Activated T-helper 2 cell treated with anti-CD3 and anti-CD28 coated beads, Interferon-gamma antibody, Interleukin-2, Interleukin-4, amounts not matched to agents 10 μg/mL and 5 μg/mL and 100 μg/mL, durations not matched to agents 14 hours and 24 hours and 36 hours (primary cell): ENCODE data around the gene KMT2C. TPM values are rescaled to one million over a fixed set of nuclear protein-coding genes. Genes with fewer than 3 reads are reported as not detected.
"Not testable (repeated sequence)": the region's sequence is repeated elsewhere in the genome, so short reads cannot be mapped to it uniquely, and the experiment has no call there.

ENCODE experiments used
- DNase-seq: peaks from one replicate; pipeline ENCODE4 v3.0.0; 2021; ENCODE audit warnings: low spot score
- H3K27ac Mint-ChIP-seq: one replicate; pipeline ENCODE4 v1.8.0; 2021; ENCODE audit warnings: mixed read lengths
- H3K27me3 Mint-ChIP-seq: one replicate; pipeline ENCODE4 v1.8.0; 2021; ENCODE audit warnings: low read depth, mixed read lengths
- H3K36me3 Mint-ChIP-seq: one replicate; pipeline ENCODE4 v1.8.0; 2021; ENCODE audit warnings: low read depth, mixed read lengths
- H3K4me1 Mint-ChIP-seq: one replicate; pipeline ENCODE4 v1.8.0; 2021; ENCODE audit warnings: low read depth, mixed read lengths
- H3K4me3 Mint-ChIP-seq: one replicate; pipeline ENCODE4 v1.8.0; 2021; ENCODE audit warnings: low read depth, mild to moderate bottlenecking, moderate library complexity, mixed read lengths
- H3K9me3 Mint-ChIP-seq: one replicate; pipeline ENCODE4 v1.8.0; 2021; ENCODE audit warnings: mixed read lengths
- intact Hi-C: fragments of 100-400 bp; cut with micrococcal nuclease; formaldehyde crosslinking; loops from one replicate; pipeline ENCODE4 v1.15.1; 2023
- total RNA-seq: library from RNA; stranded (reverse); gene quantifications from 2 replicates; pipeline ENCODE4 v1.2.3, GENCODE V29; 2022

The KMT2C gene
- total RNA-seq, 1 donor from 2014 or later: 62.4 TPM

- Mint-ChIP-seq H3K4me3 (no peak overlapping the region), H3K27me3 (no peaks in the 10 kb centered on the region), H3K4me1 (peaks cover 24% of the 10 kb centered on the region), H3K9me3 (peaks cover 5% of the 10 kb centered on the region), H3K27ac (no peak overlapping the region), H3K36me3 (peaks cover 13% of the 10 kb centered on the region)
- no peak for DNase-seq
- intact Hi-C loops: no loop called here
Measured at GRCh38 chr7:152363798-152364197, 72.0 kb downstream of the KMT2C start.

DNA sequence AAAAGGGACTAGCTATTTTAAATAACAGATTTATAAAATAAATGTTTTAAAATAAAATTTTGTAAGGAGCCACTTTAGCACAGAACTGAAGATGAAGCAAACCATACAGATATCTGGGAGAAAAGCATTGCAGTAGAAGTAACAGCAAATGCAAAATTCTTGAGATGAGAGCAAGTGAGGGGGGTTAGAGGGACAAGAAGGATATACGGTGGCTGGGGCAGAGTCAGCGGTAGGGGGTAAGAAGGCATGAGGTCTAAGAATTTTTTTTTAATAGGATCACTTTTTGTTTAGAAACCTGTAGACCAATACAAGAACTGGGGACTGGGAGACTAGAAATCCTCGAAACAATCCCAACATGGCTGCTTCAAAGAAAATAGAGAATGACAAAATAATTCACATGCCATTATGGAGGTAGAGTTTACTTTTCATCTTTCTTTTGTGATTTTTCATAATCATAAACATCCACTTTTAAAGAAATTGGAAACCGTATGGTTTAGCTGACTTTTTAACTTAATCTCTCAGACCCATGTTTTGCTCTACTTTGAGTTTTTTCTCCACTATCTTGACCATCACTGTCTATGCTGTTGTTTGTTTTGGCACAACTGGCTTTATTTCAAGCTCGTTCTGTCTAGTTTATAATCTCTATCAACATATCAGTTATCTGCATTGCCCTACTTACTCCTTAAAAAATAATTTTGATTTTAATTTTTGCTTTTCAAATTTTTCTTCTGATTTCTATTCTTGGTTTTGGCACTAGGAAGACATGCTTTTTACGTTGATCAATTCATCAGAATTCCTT lies 73.5 kb downstream of the KMT2C start:
- intact Hi-C loops: no loop called here
- H3K36me3 Mint-ChIP-seq: peaks cover 9% of the 10 kb centered on the region
- no peak overlapping the region for H3K4me3 Mint-ChIP-seq
- peaks cover 20% of the 10 kb centered on the region for H3K4me1 Mint-ChIP-seq
- no peaks in the 10 kb centered on the region for H3K27me3 Mint-ChIP-seq
- DNase-seq: no peak
- H3K27ac Mint-ChIP-seq: no peak overlapping the region
- peaks cover 5% of the 10 kb centered on the region for H3K9me3 Mint-ChIP-seq

DNA sequence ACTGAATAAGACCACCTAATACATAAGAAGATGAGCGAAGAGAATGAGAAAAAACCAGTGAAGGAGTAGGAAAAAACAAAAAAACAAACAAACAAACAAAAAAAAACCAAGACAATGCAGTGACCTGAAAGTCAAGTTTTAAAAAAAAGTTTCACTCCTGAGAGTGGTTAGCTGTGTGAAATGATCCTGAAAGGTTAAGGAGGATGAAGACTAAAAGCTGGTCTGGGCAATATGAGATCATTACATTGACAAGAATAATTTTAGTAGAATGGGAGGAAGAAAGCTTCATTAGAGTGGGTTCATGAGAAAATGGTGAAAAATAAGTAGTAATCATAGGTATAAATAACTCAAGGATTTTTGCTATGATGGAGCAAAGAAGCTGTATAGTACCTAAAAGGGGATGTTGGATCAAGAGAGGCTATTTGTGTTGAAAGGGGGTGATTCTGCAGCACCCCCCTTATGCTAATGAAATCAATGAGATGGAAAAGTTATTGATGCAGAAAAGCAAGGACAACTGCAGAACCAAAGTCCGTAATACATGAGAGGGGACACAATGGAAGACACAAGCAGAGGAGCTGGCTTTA lies 80.2 kb downstream of the KMT2C start:
- Mint-ChIP-seq H3K4me1 (peaks cover 7% of the 10 kb centered on the region), H3K4me3 (no peak overlapping the region), H3K27me3 (no peaks in the 10 kb centered on the region), H3K27ac (no peak overlapping the region), H3K36me3 (peaks cover 45% of the 10 kb centered on the region), H3K9me3 (peaks cover 5% of the 10 kb centered on the region)
- no peak for DNase-seq
- intact Hi-C loops: no loop called here

GRCh38 chr7:152354061-152354460 lies 81.7 kb downstream of the KMT2C start:
- H3K9me3 Mint-ChIP-seq: peaks cover 6% of the 10 kb centered on the region
- no peak for DNase-seq
- peaks cover 7% of the 10 kb centered on the region for H3K4me1 Mint-ChIP-seq
- H3K27ac Mint-ChIP-seq: no peak overlapping the region
- H3K27me3 Mint-ChIP-seq: no peaks in the 10 kb centered on the region
- intact Hi-C loops: no loop called here
- H3K36me3 Mint-ChIP-seq: peaks cover 53% of the 10 kb centered on the region
- H3K4me3 Mint-ChIP-seq: no peak overlapping the region

GRCh38 chr7:152353281-152353680 lies 82.5 kb downstream of the KMT2C start:
- H3K9me3 Mint-ChIP-seq: peaks cover 12% of the 10 kb centered on the region
- H3K4me1 Mint-ChIP-seq, H3K27ac Mint-ChIP-seq, intact Hi-C loops, H3K4me3 Mint-ChIP-seq, DNase-seq, H3K27me3 Mint-ChIP-seq: not testable (repeated sequence)
- peaks cover 60% of the 10 kb centered on the region for H3K36me3 Mint-ChIP-seq

- Mint-ChIP-seq H3K9me3 (peaks cover 17% of the 10 kb centered on the region), H3K36me3 (peaks cover 75% of the 10 kb centered on the region)
- H3K4me3 Mint-ChIP-seq, intact Hi-C loops, H3K27ac Mint-ChIP-seq, DNase-seq, H3K27me3 Mint-ChIP-seq, H3K4me1 Mint-ChIP-seq: not testable (repeated sequence)
Measured at GRCh38 chr7:152351747-152352146, 84.1 kb downstream of the KMT2C start.

DNA sequence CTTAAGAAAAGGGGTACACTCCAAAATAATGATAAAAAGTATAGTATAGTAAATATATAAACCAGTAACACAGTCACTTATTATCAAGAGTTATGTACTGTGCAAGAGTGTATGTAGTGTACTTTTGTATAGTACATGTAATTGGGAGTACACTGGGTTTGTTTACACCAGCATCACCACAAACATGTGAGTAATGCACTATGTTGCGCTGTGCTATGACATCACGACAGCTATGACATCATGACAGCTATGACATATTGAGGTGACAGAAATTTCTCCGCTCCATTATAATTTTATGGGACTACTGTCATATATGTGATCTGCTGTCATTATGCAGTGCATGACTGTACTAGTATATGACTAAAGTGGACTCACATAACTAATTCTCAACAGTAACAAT lies 84.6 kb downstream of the KMT2C start:
- no peak for DNase-seq
- Mint-ChIP-seq H3K27ac (no peak overlapping the region), H3K4me1 (peaks cover 7% of the 10 kb centered on the region), H3K4me3 (no peak overlapping the region), H3K9me3 (peaks cover 17% of the 10 kb centered on the region), H3K36me3 (peaks cover 78% of the 10 kb centered on the region), H3K27me3 (no peaks in the 10 kb centered on the region)
- intact Hi-C loops: no loop called here

- H3K9me3 Mint-ChIP-seq: peaks cover 17% of the 10 kb centered on the region
- H3K4me1 Mint-ChIP-seq: peaks cover 4% of the 10 kb centered on the region
- no peaks in the 10 kb centered on the region for H3K27me3 Mint-ChIP-seq
- no peak overlapping the region for H3K27ac Mint-ChIP-seq
- intact Hi-C loops: no loop called here
- H3K36me3 Mint-ChIP-seq: peaks cover 65% of the 10 kb centered on the region
- no peak for DNase-seq
- H3K4me3 Mint-ChIP-seq: no peak overlapping the region
Measured at GRCh38 chr7:152347888-152348287, 87.9 kb downstream of the KMT2C start.

GRCh38 chr7:152344253-152344652 lies 91.5 kb downstream of the KMT2C start:
- DNase-seq: no peak

GRCh38 chr7:152342796-152343195 lies 93.0 kb downstream of the KMT2C start:
- H3K27ac Mint-ChIP-seq: no peak overlapping the region
- H3K4me3 Mint-ChIP-seq: no peak overlapping the region
- H3K36me3 Mint-ChIP-seq: peaks cover 26% of the 10 kb centered on the region
- H3K27me3 Mint-ChIP-seq: no peaks in the 10 kb centered on the region
- intact Hi-C loops: no loop called here
- peaks cover 4% of the 10 kb centered on the region for H3K4me1 Mint-ChIP-seq
- DNase-seq: no peak
- peaks cover 2% of the 10 kb centered on the region for H3K9me3 Mint-ChIP-seq

More at GRCh38 chr7:152344253-152344652, 91.5 kb downstream of the KMT2C start:
- Mint-ChIP-seq H3K4me3 (no peak overlapping the region), H3K9me3 (peaks cover 12% of the 10 kb centered on the region), H3K4me1 (peaks cover 4% of the 10 kb centered on the region), H3K36me3 (peaks cover 40% of the 10 kb centered on the region), H3K27me3 (no peaks in the 10 kb centered on the region), H3K27ac (no peak overlapping the region)
- intact Hi-C loops: no loop called here

- peaks cover 17% of the 10 kb centered on the region for H3K36me3 Mint-ChIP-seq
- intact Hi-C loops: no loop called here
- no peaks in the 10 kb centered on the region for H3K27me3 Mint-ChIP-seq
- no peaks in the 10 kb centered on the region for H3K9me3 Mint-ChIP-seq
- no peak for DNase-seq
- peaks cover 8% of the 10 kb centered on the region for H3K4me1 Mint-ChIP-seq
- no peak overlapping the region for H3K4me3 Mint-ChIP-seq
- no peak overlapping the region for H3K27ac Mint-ChIP-seq
Measured at GRCh38 chr7:152341914-152342236, 93.9 kb downstream of the KMT2C start.

DNA sequence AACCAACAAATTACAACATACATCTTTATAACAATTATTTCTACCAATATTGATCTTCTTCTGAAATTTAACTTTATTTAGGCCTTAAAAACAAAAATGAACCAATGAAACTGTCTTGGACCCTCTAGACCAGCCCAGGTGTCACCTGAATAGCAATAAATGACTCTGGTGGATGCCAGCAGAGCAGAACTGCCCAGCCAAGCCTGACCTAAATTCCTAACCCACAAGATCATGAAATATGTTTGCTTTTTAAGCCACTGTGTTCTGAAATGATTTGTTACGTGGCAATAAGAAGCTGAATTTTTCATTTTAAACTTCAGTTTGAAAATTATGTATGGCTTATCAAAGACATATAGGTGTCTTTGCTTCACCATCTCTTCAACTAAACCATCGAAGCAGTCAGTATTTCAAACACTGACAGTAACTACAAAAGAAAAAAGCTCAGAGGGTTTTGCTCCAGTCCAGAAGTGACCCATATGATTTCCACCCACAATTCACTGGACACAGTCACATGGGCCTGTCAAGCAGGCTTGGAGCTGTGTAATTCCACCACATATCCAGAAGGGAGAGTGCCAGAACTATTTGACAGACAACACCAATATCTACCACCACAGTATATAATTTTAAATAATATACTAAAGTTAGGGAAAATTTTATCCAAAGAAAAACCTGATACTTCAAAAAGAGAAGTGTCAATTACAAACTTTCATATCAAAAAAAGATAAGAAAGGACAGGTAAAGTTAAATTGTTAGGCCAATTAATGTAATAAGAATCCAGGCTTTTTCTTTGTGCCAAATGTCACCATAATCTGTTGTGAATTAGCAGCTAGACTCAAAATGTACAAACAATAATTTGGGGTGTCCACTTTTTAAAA lies 94.5 kb downstream of the KMT2C start:
- intact Hi-C loops: no loop called here
- Mint-ChIP-seq H3K27me3 (no peaks in the 10 kb centered on the region), H3K4me1 (peaks cover 12% of the 10 kb centered on the region), H3K36me3 (peaks cover 13% of the 10 kb centered on the region), H3K4me3 (no peak overlapping the region), H3K27ac (no peak overlapping the region), H3K9me3 (no peaks in the 10 kb centered on the region)
- DNase-seq: no peak

DNA sequence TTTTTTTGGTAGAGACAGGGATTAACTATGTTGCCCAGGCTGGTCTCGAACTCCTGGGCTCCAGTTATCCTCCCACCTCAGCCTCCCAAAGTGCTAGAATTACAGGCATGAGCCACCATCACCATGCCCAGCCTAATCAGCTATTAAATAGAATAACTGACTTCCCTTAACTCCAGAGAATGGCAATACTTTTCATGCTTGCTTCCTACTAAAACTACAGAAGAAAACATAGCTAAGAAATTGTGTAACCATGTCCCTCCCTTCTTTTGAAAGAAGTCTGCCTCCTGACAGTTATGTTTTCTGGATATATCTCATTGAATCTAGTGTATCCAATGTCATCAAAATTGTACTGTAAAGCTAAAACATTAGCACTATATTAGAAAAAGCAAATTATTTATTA lies 95.6 kb downstream of the KMT2C start:
- H3K9me3 Mint-ChIP-seq: no peaks in the 10 kb centered on the region
- no peak overlapping the region for H3K27ac Mint-ChIP-seq
- H3K27me3 Mint-ChIP-seq: no peaks in the 10 kb centered on the region
- peaks cover 21% of the 10 kb centered on the region for H3K4me1 Mint-ChIP-seq
- H3K36me3 Mint-ChIP-seq: peaks cover 10% of the 10 kb centered on the region
- DNase-seq: no peak
- intact Hi-C loops: no loop called here
- H3K4me3 Mint-ChIP-seq: no peak overlapping the region
